Dedifferentiated amniotic fluid mesenchymal stem cell (primary cell): ENCODE measurements around the gene ANKRD28.
"Not testable (repeated sequence)": the region's sequence is repeated elsewhere in the genome, so short reads cannot be mapped to it uniquely, and the experiment has no call there.

Experiments
- DNase-seq: peaks from one replicate; pipeline ENCODE4 v3.0.0-alpha.2; 2016; ENCODE audit errors: extremely low spot score

The ANKRD28 gene

DNA sequence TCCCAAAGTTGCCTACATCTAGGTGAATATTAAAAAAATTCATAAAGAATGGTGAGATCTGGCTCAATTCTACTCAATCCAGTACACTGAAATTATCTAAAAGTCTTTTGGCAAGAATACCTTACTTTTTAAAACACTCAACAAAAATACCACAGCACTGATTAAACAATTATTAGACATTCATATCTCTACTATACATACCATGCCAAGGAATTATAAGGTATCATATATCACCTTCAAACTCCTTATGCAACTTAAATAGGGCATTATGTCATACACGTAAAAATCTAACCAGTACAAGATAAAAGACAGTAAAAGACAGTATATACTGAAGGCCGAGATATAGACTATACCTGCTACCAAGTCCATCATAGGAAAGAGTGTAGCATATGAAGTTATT lies 6.1 kb upstream of the ANKRD28 start:
- DNase-seq = no peak

DNA sequence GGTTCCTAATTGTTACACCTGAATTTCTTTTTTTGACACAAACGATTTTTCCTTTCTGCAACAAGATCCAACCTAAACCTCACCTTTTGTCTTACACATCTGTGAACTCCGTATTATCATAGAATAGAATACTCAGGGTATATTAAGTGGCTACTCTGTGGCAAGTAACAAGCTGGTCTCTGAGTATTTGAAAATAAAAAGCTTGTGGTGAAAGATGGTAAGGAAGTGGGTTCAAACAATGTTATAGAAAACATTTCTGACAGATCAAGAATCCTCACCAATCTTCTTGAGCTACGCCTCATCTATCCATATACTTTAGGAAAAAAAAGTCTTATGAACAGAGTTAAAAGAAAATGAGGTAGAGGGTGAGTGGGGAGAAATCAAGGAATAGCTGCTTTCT lies 3.5 kb upstream of the ANKRD28 start:
- DNase-seq = no peak

DNA sequence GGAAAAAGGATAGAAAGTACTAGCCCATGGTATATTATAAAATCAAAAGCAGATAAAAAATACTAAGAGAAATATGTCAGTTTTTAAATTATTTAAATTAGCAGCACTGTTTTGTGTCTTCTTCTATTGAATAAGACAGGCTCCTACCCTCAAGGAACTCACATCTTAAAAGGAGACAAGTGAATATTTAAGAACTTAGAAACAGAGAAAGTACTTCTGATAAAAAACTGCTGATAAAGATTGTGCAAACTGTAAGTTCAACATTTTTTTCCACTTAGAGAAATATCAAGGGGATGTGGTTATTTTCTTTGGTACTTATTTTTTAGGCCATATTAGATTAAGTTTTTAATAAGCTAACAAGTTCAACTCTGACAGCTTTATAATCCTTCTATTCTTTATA lies 3.0 kb upstream of the ANKRD28 start:
- no peak for DNase-seq

DNA sequence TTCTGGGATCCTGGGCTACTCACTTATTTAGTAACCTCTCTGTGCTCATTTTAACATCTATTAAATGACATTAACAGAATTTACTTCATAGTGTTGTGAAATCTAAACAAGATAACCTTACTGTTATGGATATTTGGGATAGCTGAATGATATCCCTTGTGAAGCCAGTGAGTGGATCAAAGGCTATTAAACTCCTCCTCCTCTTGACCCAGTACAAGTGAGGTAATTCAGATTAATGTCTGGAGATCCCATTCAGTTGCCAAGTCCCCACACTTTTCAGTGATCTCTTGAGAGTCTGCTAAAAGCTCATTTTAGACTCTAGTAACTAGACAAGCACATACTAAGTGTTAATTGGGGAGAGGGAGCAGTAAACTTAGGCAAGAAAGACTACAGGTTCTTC lies 2.5 kb upstream of the ANKRD28 start:
- no peak for DNase-seq

DNA sequence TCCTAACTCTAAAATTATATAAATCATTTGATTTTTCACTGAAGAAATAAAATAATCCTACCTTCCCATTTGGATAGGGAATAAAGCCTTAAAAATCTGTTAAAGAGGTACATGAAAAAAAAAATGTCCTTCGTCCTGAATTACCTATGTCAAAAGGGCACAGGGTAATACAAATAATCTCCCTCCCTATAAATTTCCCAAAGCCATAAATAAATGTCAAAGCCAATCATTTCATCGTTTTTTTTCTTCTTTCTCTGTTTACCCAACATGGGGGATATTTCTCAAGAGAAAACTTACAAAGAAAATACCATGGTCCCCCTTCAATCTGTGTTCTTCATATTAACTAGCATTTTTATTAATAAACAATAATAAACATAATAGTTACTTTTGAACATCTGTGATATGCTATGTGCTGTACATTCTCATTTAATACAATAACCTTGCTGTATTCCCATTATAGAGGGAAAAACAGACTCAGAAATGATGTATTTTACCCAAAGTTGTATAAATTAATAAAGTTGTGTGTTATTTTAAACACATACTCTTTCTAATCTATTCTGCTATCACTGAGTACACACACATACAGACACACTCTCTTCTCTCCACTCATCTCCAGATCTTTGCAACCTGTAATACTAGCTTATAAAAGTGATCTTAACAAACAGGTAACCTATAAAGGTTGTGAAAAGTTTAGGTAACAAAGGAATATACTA lies 910 bp upstream of the ANKRD28 start:
- DNase-seq = no peak

DNA sequence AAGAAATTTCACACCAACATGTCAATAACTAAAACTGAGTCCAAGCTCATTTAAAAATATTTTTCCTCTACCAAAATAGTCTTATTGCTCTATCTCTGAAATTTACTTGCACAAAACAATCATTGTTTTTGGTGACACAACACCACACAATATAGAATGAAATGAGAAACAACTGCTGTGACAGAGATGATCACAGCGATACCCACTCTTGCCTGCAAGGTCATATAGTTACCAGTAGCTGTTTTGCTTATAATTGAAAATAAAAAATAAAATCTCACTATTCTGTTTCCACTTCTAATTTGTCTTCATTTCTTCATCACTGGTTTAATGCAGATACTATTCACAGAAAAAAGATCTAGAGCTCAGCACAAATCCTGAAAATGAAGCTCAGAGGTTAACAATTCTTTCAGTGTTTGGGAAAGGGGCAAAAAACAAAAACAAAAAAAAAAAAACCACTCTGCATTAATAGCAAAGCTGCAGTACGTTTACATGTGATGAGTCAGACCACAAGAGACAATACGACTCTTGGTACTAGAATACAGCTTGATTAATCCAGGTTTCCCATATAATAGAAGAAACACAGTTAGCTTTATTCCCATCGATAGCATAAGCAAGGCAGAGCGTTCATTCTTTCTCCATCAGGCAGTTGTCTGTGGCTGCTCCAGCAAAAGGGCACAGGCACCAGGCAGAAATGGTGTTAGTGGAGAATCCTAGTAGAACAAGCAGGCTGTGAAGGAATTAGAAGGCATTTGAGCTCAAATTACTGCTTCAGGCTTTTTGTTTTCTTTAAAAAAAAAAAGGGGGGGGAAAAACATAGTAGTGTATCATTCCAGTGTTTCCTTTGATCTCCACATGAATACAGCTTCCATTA lies 773 bp downstream of the ANKRD28 start:
- peak; percentile 47 for DNase-seq

DNA sequence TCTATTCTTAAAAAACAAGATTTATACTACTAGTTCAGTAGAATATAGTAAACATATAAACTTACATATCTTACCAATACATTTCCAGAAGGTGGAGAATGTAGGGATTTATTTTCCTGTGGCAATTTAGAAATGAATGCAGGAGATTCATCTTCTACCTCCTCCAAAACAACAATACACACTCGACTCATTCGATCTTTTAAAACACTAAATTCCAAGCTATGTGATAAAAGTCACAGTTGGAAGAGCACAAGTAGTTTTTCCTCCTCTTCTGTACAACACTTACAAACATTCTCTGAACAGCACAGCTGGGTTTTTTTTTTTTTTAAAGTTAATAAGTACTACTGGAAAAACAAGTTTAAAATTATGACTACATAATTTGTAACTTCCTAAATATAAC lies 1.4 kb downstream of the ANKRD28 start:
- no peak for DNase-seq

DNA sequence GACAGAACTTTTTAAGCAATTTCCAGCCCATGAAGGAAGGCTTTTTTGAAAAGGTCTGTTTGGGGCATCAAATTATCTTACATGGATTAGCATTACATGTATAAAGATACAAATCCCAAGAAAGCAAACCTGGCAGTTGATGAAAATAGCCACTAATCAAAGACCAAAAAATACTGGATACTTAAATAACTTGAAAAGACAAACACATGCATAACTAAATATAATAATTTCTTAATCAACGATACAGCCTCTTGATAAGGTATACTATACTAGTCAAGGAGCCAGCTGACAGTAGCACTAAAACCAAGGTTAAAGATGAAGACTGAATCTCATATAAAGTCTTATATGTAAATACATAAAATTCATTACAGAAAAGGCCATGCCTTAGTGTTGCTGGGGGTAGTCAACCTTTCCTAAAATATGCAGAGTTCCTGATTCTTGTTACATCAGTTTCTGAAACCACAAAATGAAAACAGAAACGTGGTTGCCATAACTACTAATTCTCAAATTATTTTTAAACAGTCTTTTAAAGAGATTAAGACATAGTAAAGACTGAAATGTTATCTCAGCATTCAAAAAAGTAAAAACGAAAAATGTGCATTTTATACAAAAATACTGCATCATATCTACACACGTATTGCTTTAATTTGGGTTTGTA lies 2.0 kb downstream of the ANKRD28 start:
- DNase-seq = peak; percentile 79

DNA sequence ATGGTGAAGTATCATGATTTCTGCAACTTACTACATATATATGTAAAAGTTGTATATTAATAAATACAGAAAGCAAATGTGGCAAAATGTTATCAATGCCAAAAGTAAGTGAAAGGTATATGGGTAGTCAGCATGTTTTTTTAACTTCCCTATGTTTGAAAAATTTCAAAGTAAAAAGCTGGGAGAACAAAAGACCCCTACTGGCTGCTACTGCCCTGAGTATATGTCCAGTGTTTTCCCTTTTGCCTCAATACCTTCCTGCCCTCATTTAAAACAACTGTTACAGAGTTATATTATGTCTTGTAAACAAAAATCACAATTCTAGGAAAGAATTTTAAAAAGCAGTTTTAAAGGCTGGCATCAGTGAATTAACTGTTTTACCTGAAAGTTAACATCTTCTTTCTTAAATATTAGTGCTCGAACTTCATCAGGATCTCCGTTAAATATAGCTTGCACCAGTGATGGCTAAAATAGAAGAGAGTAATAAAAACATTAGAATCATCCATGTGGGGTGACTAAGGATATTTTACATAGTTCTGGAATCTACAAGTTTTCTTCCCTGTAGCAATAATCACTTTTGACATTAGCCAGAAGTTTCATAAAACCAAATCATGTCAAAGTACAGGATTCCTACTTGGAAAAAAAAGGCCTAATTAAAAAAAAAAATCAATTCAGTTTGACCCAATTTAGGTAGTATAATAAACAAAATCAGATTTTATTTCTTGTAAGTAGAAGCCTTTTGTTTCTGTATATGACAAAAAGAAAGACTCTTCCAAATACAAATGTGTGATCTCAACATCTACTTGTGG lies 2.7 kb downstream of the ANKRD28 start:
- peak; percentile 30 for DNase-seq

DNA sequence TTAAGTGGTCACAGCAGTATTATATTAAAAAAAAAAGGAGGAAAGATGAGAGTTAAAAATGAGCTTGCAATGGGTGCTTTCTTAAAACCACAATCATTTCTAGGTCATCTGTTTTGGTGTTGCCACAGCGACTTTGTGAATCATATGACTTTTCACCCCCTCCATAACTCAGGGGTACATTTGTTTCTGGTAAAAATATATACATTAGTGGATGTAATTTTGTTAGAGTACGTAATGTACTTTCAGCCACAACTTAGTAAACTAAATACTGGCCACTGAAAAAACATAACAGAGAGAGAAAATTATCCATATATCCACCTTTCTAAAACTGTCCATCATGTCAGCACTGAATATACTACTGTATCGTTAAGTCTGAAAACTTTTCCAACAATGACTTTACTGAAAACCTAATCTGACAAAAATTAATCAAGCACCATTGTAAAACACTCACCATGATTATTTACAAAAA lies 3.4 kb downstream of the ANKRD28 start:
- peak; percentile 61 for DNase-seq

DNA sequence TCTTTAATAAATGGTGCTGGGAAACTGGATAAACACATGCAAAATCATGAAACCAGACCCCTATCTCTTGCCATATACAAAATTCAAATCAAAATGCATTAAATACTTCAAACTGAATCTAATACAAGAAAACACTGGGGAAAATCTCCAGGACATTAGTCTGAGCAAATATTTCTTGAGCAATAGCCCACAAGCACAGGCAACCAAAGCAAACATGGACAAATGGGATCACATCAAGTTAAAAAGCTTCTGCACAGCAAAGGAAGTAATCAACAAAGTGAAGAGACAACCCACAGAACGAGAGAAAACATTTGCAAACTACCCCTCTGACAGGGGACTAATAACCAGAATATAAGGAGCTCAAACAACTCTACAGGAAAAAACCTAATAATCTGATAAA lies 6.3 kb downstream of the ANKRD28 start:
- no peak for DNase-seq

DNA sequence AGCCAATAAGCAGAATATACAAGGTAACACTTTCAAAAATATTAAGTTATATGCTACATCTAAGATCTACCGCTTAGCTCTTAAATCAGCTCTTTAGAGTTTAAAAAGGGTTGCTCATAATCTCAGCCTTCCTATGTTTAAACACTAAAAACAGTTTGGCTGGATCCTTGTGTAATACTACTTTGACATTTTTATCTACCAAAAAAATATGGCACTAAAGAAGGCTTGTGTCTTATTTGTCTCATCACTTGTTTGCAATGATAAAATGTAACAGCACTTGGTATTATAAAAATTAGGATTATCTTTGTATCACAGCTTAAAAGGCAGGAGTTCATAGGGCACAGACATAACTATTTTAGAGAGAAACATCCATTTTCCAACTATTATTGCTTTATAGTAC lies 9.8 kb downstream of the ANKRD28 start:
- no peak for DNase-seq

DNA sequence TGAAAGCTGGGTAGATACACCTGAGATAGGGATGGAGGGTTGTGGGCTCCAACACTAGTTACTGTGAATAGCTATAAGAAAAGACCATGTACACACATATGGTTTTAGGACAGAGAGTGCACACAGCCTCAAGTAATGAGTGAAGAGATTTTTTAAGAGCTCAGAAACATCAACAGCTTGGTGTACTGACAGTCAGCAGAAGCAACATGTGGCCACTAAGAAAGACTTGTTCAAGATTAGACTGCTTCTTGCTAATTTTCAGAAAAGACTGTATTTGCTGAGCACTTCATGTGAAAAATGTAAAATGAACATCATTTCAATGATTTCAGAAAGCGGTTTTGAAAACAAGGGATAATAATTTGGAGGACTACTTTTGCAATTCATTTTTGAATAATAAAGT lies 10.3 kb downstream of the ANKRD28 start:
- no peak for DNase-seq

DNA sequence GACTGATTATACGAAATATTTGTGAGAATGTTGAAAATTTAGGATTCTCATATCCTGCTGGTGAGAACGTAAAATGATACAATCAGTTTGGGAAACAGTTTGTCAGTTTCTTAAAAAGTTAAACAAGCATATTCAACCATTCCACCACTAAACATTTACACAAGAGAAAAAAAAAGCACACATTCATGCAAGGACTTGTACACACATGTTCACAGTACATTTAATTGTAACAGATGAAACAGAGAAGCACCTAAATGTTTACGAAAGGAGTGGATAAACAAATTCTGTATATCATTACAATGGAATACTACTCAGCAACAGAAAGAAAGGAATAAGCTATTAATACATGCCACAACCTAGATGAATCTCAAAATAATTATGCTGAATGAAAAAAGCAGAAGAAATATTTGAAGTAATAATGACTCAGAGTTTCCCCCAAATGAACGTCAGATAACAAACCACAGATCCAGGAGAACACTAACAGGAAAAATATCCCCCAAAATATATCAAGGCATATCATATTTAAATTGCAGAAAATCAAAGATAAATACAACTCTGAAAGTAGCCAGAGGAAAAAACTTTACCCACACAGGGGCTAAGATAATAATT lies 14.3 kb downstream of the ANKRD28 start:
- peak; percentile 60 for DNase-seq

DNA sequence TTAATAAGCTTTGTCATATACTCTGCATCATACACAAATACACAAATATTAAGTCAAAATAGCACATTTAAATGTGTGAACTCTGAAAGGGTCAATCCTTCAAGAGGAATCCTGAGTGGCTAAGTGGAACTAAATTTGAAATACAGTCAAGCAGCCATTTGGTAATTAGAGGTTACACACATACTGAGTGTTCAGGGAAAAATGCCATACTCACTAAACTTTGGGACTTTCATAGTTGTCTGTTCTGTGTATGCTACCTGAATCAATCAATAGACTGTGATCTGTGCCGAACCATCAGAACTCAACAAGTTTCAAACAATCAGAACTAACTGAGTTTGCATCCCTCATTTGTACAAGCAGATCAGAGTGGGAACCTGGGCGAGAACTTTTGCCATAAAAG lies 15.3 kb downstream of the ANKRD28 start:
- DNase-seq = no peak

DNA sequence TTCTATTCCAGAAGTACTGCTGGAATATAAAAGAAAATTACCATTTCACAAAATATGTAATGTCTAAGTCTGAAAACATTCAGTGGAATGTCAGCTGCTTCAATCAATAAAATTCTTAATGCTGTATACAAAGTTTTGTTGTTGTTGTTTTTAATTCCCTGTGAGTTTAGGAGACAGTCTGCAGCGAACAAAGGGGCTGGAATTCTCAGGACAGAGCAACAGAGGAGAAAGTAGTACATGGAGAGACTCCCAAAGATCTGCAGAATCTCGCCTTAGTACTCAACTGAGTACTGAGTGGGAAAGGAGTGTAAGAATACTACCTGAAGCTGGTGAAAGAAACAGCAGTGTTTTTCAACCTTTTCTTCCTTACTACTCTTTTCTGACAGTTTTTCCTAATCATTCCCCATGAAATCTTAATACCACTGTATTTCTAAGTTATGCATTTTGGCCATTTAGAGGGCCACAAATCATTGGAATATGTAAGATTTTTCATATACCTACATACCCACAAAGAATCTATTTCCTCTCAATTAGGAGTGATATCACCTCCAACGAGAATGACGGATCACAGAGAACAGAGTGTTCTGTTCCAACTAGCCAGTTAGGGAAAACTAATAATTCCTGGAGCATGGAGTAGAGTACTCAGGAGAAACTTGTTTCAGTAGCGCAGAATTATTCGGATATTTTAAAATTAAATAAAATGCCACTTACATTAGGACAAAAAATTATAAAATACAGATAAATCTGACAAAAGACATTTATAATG lies 16.0 kb downstream of the ANKRD28 start:
- peak; percentile 20 for DNase-seq

DNA sequence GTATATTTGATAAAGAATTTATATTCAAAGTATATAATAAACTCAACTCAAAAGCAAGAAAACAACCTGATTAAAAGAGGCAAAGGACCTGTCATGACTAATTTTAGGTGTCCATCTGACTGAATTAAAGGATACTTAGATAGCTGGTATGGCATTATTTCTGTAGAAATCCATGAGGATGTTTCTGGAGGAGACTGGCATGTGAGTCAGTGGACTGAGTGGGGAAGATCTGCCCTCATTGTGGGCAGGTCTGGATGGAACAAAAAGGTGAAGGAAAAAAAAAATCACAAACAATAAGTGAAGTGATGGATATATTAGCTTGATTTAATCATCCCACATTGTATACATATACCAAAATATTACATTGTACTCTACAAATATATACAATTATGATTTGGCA lies 16.6 kb downstream of the ANKRD28 start:
- no peak for DNase-seq

DNA sequence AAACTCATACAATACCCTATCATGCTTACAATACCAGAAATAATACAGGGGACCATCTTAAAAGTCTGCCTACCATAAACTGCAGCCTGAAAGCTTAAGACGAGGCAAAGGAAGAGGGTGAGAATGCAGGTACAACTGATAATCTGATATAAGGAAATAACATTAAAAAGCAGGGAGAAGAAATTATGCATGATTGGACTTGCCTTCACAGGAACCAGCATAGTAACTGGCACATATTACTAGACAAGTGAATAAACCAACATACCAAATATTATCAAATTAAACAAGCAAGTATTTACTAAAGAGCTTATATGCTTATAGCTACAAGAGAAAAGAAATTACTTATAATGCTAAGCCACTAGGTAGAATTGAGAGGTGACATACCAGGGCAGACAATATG lies 18.7 kb downstream of the ANKRD28 start:
- DNase-seq = no peak

DNA sequence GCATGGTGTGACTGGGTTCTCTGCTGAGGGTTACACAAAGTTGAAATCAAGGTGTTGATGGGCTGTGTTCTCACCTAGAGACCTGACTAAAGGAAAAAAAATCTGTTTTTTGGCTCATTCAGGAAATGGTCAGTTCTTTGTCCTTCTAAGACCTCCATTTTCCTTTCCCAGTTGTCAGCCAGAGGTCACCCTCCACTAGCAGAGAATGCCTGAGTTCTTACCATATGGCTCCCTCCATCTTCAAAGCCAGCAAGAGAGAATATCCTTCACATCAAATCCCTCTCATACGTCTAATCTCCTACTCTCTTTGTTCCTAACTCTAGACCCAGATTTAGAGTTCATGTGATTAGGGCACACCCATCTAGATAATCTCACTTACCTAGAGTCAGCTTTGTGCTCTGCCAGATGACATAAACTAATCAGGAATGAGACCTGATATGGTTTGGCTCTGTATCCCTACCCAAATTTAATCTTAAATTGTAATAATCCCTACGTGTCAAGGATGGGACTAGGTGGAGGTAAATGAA lies 19.4 kb downstream of the ANKRD28 start:
- DNase-seq = no peak

DNA sequence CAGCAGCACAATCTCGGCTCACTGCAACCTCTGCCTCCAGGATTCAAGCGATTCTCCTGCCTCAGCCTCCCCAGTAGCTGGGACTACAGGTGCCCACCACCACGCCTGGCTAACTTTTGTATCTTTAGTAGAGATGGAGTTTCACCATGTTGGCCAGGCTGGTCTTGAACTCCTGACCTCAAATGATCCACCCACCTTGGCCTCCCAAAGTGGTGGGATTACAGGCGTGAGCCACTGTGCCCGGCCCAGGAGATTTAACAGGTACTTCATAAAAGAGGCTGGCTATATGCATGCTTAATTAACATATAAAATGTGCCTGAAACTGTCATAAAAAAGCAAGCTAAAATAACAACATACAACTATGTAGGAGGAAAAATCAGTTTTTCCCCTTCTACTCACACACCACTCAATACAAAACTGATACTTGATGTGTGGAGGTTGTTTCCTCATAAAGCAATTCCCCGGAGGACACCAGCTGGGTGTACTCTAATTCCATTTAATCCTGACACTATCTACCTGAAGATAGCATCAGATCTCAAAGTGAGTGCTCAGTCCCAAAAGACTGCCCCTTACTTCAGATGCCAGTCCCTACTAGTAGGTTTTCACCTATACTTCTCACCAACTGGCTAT lies 22.7 kb downstream of the ANKRD28 start:
- DNase-seq = not testable (repeated sequence)
